NOMO-1 (cell line): ENCODE measurements around the gene HCRT.
"Not testable (repeated sequence)": the region's sequence is repeated elsewhere in the genome, so short reads cannot be mapped to it uniquely, and the experiment has no call there.

ENCODE experiments used
- DNase-seq, 2 experiments: peaks; one replicate each; lab custom pipeline; 2025; ENCODE audit not compliant: unreplicated experiment in 2 of 2; lab: John Stamatoyannopoulos, UW

HCRT gene

GRCh38 chr17:42199416-42200011, 14.3 kb upstream of the HCRT start:
- DNase-seq, result no peak

GRCh38 chr17:42198897-42199296, 13.6 kb upstream of the HCRT start:
- DNase-seq, result peak; percentile 67 to 78

- no peak for DNase-seq
These were observed 12.4 kb upstream of the HCRT start for GRCh38 chr17:42197564-42198156.

GRCh38 chr17:42193969-42194899, 9.0 kb upstream of the HCRT start, which contains the start of gene GHDC:
GHDC (minus strand) TSS chr17:42194494; CDS start chr17:42193581, 913 bp downstream.
- peak; percentile 84 to 94 for DNase-seq

GRCh38 chr17:42193216-42193968, 8.1 kb upstream of the HCRT start:
- no peak for DNase-seq

- no peak for DNase-seq
These were observed 7.2 kb upstream of the HCRT start for GRCh38 chr17:42192189-42193126.

- DNase-seq, result no peak
These were observed 6.0 kb upstream of the HCRT start for GRCh38 chr17:42191275-42191608.

- DNase-seq, result no peak
These were observed 5.4 kb upstream of the HCRT start for GRCh38 chr17:42190491-42191274.

GRCh38 chr17:42189651-42189965, 4.4 kb upstream of the HCRT start:
- no peak for DNase-seq

- peak; percentile 17 to 20 for DNase-seq
These were observed 3.7 kb upstream of the HCRT start for GRCh38 chr17:42188749-42189650.

GRCh38 chr17:42187833-42188232, 2.6 kb upstream of the HCRT start:
- DNase-seq, result no peak

- DNase-seq, result not testable (repeated sequence)
These were observed 939 bp upstream of the HCRT start for GRCh38 chr17:42186191-42186590.

GRCh38 chr17:42185621-42185930, 324 bp upstream of the HCRT start:
- DNase-seq, result no peak

- peak; percentile 71 to 87 for DNase-seq
These were observed 1.2 kb downstream of the HCRT start for GRCh38 chr17:42183741-42184711.

GRCh38 chr17:42182927-42183734, 2.1 kb downstream of the HCRT start:
- no peak for DNase-seq

- no peak for DNase-seq
These were observed 3.4 kb downstream of the HCRT start for GRCh38 chr17:42181851-42182207.
